PC-3 (cell line): ENCODE data around the gene PSPC1.
"Not testable (repeated sequence)": the region's sequence is repeated elsewhere in the genome, so short reads cannot be mapped to it uniquely, and the experiment has no call there.

Source experiments
- CTCF ChIP-seq: fragments of 300-600 bp; sonication (generic); conservative IDR thresholded peaks from 2 replicates; pipeline ENCODE4 v1.5.1; 2017; ENCODE audit warnings: antibody characterized with exemption, low read depth, mild to moderate bottlenecking, low read length
- EZH2 ChIP-seq: fragments of 300-600 bp; sonication (generic); IDR thresholded peaks from one replicate; pipeline ENCODE4 v1.6.1; 2017; ENCODE audit warnings: antibody characterized with exemption, mild to moderate bottlenecking, low read length; ENCODE audit not compliant: unreplicated experiment

- not testable (repeated sequence) for TF ChIP-seq CTCF, EZH2
Measured at GRCh38 chr13:19815842-19816241, 33.1 kb upstream of the PSPC1 start.
